ENCODE measurements around the gene PNN. TPM values are rescaled to one million over a fixed set of nuclear protein-coding genes. Genes with fewer than 3 reads are reported as not detected.
"Not testable (repeated sequence)": the region's sequence is repeated elsewhere in the genome, so short reads cannot be mapped to it uniquely, and the experiment has no call there.

Gene PNN
- 163 and 167 TPM in 2 replicates for total RNA-seq (2021)
- long read RNA-seq, transcript PNN-201 (9 exons, 3,576 nt), result major isoform, 217 of 278 reads
- long read RNA-seq, partial matches to known transcripts, result 20 of 278 reads
- long read RNA-seq, other reads (novel, unspliced or antisense), result 40 of 278 reads

GRCh38 chr14:39174560-39175444 lies at the start of gene PNN:
TSS of gene PNN (plus strand) at chr14:39175254. CDS start at chr14:39175280, 26 bp downstream.
- H3K9me3 ChIP-seq (ENCODE audit: control insufficient read depth, low read depth, low read length), result no peaks in the 10 kb centered on the region
- H2BK12ac ChIP-seq (ENCODE audit: insufficient read length, low read depth, low read length), result no peak within 1 kb of the TSS
- H3K18ac ChIP-seq (ENCODE audit: insufficient read length, low read depth, low read length), result peak within 1 kb of the TSS; percentile 95
- H3K9ac ChIP-seq (ENCODE audit: extremely low read depth, insufficient read length, low read length), result peak within 1 kb of the TSS; percentile 99
- H2BK120ac ChIP-seq (ENCODE audit: low read depth, low read length, poor library complexity, severe bottlenecking), result peak within 1 kb of the TSS; percentile 89
- H3T11ph ChIP-seq (ENCODE audit: low read length), result no peak within 1 kb of the TSS
- H4K91ac ChIP-seq (ENCODE audit: insufficient read length, low read depth, low read length), result peak within 1 kb of the TSS; percentile 92
- peaks cover 10% of the 10 kb centered on the region; the same call in 1 of the 2 replicates for H3K79me2 ChIP-seq (ENCODE audit: insufficient read depth, low read length)
- H2BK15ac ChIP-seq (ENCODE audit: low read depth, low read length), result no peak within 1 kb of the TSS
- H3K27me3 Mint-ChIP-seq (ENCODE audit: low read depth), result no peaks in the 10 kb centered on the region; the same call in 1 of the 2 replicates
- H3K4ac ChIP-seq (ENCODE audit: low read depth, low read length), result peak within 1 kb of the TSS; percentile 52; the same call in 1 of the 2 replicates
- peak within 1 kb of the TSS; percentile 68 for H2BK5ac ChIP-seq (ENCODE audit: insufficient read length, low read length)
- no peaks in the 10 kb centered on the region for H3K4me1 ChIP-seq (ENCODE audit: insufficient read depth, low read length)
- peak; percentile 99 for DNase-seq
- H3K4me2 ChIP-seq (ENCODE audit: insufficient read depth, insufficient read length, low read length), result peak within 1 kb of the TSS; percentile 81
- H3K9me3 Mint-ChIP-seq, result peaks cover 0 to 3% of the 10 kb centered on the region in 2 experiments; a peak in 2 of 5 replicates
- TF ChIP-seq, protein P1, sequence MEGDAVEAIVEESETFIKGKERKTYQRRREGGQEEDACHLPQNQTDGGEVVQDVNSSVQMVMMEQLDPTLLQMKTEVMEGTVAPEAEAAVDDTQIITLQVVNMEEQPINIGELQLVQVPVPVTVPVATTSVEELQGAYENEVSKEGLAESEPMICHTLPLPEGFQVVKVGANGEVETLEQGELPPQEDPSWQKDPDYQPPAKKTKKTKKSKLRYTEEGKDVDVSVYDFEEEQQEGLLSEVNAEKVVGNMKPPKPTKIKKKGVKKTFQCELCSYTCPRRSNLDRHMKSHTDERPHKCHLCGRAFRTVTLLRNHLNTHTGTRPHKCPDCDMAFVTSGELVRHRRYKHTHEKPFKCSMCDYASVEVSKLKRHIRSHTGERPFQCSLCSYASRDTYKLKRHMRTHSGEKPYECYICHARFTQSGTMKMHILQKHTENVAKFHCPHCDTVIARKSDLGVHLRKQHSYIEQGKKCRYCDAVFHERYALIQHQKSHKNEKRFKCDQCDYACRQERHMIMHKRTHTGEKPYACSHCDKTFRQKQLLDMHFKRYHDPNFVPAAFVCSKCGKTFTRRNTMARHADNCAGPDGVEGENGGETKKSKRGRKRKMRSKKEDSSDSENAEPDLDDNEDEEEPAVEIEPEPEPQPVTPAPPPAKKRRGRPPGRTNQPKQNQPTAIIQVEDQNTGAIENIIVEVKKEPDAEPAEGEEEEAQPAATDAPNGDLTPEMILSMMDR (conservative IDR thresholded peaks at IDR 0.05), result no peak
- H2BK20ac ChIP-seq (ENCODE audit: low read depth, low read length, poor library complexity, severe bottlenecking), result no peak within 1 kb of the TSS
- H2AFZ ChIP-seq (ENCODE audit: low read length), result no peak within 1 kb of the TSS
- H2AK5ac ChIP-seq (ENCODE audit: insufficient read length, low read length), result no peak within 1 kb of the TSS
- H3K4me3 Mint-ChIP-seq, result peak within 1 kb of the TSS; percentile 98
- peak within 1 kb of the TSS; percentile 58 for H3K27ac ChIP-seq (ENCODE audit: insufficient read length, low read depth, low read length)
- H4K5ac ChIP-seq (ENCODE audit: insufficient read length, low read depth, low read length), result peak within 1 kb of the TSS; percentile 60
- peak within 1 kb of the TSS; percentile 47 for H3K56ac ChIP-seq (ENCODE audit: insufficient read length, low read depth, low read length)
- no peak within 1 kb of the TSS for H3K23ac ChIP-seq (ENCODE audit: insufficient read length, low read depth, low read length)
- H3K36me3 Mint-ChIP-seq (ENCODE audit: insufficient read depth in 1 of 3, low read depth in 3 of 3), result peaks cover 0 to 41% (median 4%) of the 10 kb centered on the region in 3 experiments; a peak in 6 of 7 replicates
- H3K23me2 ChIP-seq (ENCODE audit: insufficient read length, low read depth, low read length, poor library complexity, severe bottlenecking), result peaks cover 5% of the 10 kb centered on the region
- H3K4me1 Mint-ChIP-seq, result peaks cover 17 to 33% of the 10 kb centered on the region in 2 experiments
- no peaks in the 10 kb centered on the region for H3K27me3 ChIP-seq (ENCODE audit: insufficient read depth, low read length)
- no peak within 1 kb of the TSS for H4K8ac ChIP-seq (replicated peaks; ENCODE audit: insufficient read length, low read depth, low read length)
- peak within 1 kb of the TSS; percentile 96 for H3K14ac ChIP-seq (ENCODE audit: insufficient read depth, low read length)
- peak within 1 kb of the TSS; percentile 99 to 100 (median 100) for H3K27ac Mint-ChIP-seq
- H3K79me1 ChIP-seq (ENCODE audit: insufficient read depth, low read depth, low read length, poor library complexity, severe bottlenecking), result peaks cover 3% of the 10 kb centered on the region
- no peaks in the 10 kb centered on the region for H4K20me1 ChIP-seq (ENCODE audit: control insufficient read depth, insufficient read depth, insufficient read length)
- WGBS (ENCODE audit: extremely low coverage, insufficient read length, low lambda C conversion rate), result no CpG with 5 or more reads among the region's 56 CpGs

- no CpG with 5 or more reads among the region's 8 CpGs for WGBS (ENCODE audit: extremely low coverage, insufficient read length, low lambda C conversion rate)
- H3K4me1 Mint-ChIP-seq; H3K4me1 ChIP-seq (ENCODE audit: insufficient read depth, low read length); H3K18ac ChIP-seq (ENCODE audit: insufficient read length, low read depth, low read length); H3K4me3 Mint-ChIP-seq; H3T11ph ChIP-seq (ENCODE audit: low read length); H3K79me2 ChIP-seq (ENCODE audit: insufficient read depth, low read length); DNase-seq; H2BK5ac ChIP-seq (ENCODE audit: insufficient read length, low read length); H2BK12ac ChIP-seq (ENCODE audit: insufficient read length, low read depth, low read length); H3K56ac ChIP-seq (ENCODE audit: insufficient read length, low read depth, low read length); H2BK120ac ChIP-seq (ENCODE audit: low read depth, low read length, poor library complexity, severe bottlenecking); H4K8ac ChIP-seq (replicated peaks; ENCODE audit: insufficient read length, low read depth, low read length); H4K5ac ChIP-seq (ENCODE audit: insufficient read length, low read depth, low read length); H3K9me3 ChIP-seq (ENCODE audit: control insufficient read depth, low read depth, low read length); H3K14ac ChIP-seq (ENCODE audit: insufficient read depth, low read length); H3K23me2 ChIP-seq (ENCODE audit: insufficient read length, low read depth, low read length, poor library complexity, severe bottlenecking); H3K4me2 ChIP-seq (ENCODE audit: insufficient read depth, insufficient read length, low read length); H3K27me3 Mint-ChIP-seq (ENCODE audit: low read depth); H3K27me3 ChIP-seq (ENCODE audit: insufficient read depth, low read length); H4K20me1 ChIP-seq (ENCODE audit: control insufficient read depth, insufficient read depth, insufficient read length); H2AFZ ChIP-seq (ENCODE audit: low read length); H2AK5ac ChIP-seq (ENCODE audit: insufficient read length, low read length); H3K9ac ChIP-seq (ENCODE audit: extremely low read depth, insufficient read length, low read length); H2BK20ac ChIP-seq (ENCODE audit: low read depth, low read length, poor library complexity, severe bottlenecking); H3K4ac ChIP-seq (ENCODE audit: low read depth, low read length); H3K79me1 ChIP-seq (ENCODE audit: insufficient read depth, low read depth, low read length, poor library complexity, severe bottlenecking); H3K27ac ChIP-seq (ENCODE audit: insufficient read length, low read depth, low read length); H4K91ac ChIP-seq (ENCODE audit: insufficient read length, low read depth, low read length); H2BK15ac ChIP-seq (ENCODE audit: low read depth, low read length); H3K23ac ChIP-seq (ENCODE audit: insufficient read length, low read depth, low read length): not testable (repeated sequence)
- Mint-ChIP-seq H3K9me3 (peaks cover 19 to 21% of the 10 kb centered on the region in 2 experiments), H3K27ac (0 out of 7 replicates have a peak overlapping the region, but pooled peaks of 1 of the 3 experiments have one; percentile 55), H3K36me3 (ENCODE audit: insufficient read depth in 1 of 3, low read depth in 3 of 3) (peaks cover 32 to 80% (median 78%) of the 10 kb centered on the region in 3 experiments)
Measured at GRCh38 chr14:39137835-39138234, 37.2 kb upstream of the PNN start.

All from H9 (cell line).